ENCODE measurements around the gene FOXJ3. TPM values are rescaled to one million over a fixed set of nuclear protein-coding genes. Genes with fewer than 3 reads are reported as not detected.

FOXJ3 gene
- total and polyA plus RNA-seq, 2 donors from 2014 or later: 11.8 to 45.5 TPM

GRCh38 chr1:42325014-42325402 lies 10.0 kb downstream of the FOXJ3 start:
- no peak for TF ChIP-seq CTCF (IDR thresholded peaks at IDR 0.05; ENCODE audit: borderline replicate concordance, extremely low read depth, insufficient read depth)
- DNase-seq: no peak
- FAIRE-seq: no peak
- no peaks in the 10 kb centered on the region for H3K27me3 ChIP-seq (ENCODE audit: control insufficient read depth, insufficient read depth, low read length)
- no peaks in the 10 kb centered on the region for H3K9me3 ChIP-seq (ENCODE audit: control insufficient read depth in 2 of 3, insufficient read depth in 1 of 3, low read length in 3 of 3)
- no peak overlapping the region for H3K27ac ChIP-seq (ENCODE audit: low read depth in 2 of 2, low read length in 2 of 2)
- no peak overlapping the region for H3K9ac ChIP-seq (ENCODE audit: low read length in 3 of 3)
- intact Hi-C loops (cut with DNase I): no loop called here
- H3K36me3 ChIP-seq (ENCODE audit: control insufficient read depth in 2 of 3, insufficient read depth in 3 of 3, low read length in 3 of 3): no peaks in the 10 kb centered on the region
- no peak overlapping the region for H3K4me3 ChIP-seq (ENCODE audit: low read length in 3 of 3)
- H3K4me1 ChIP-seq (ENCODE audit: control insufficient read depth in 2 of 3, insufficient read depth in 2 of 3, low read depth in 1 of 3, low read length in 3 of 3): peaks cover 0 to 2% (median 0%) of the 10 kb centered on the region in 3 donors

- intact Hi-C loops (cut with DNase I): no loop called here
- H3K27me3 ChIP-seq (ENCODE audit: control insufficient read depth, insufficient read depth, low read length): no peaks in the 10 kb centered on the region
- FAIRE-seq: no peak
- no peak overlapping the region for H3K27ac ChIP-seq (ENCODE audit: low read depth in 2 of 2, low read length in 2 of 2)
- H3K4me3 ChIP-seq (ENCODE audit: low read length in 3 of 3): no peak overlapping the region
- H3K36me3 ChIP-seq (ENCODE audit: control insufficient read depth in 2 of 3, insufficient read depth in 3 of 3, low read length in 3 of 3): no peaks in the 10 kb centered on the region
- DNase-seq: no peak
- no peak overlapping the region for H3K9ac ChIP-seq (ENCODE audit: low read length in 3 of 3)
- TF ChIP-seq CTCF (IDR thresholded peaks at IDR 0.05; ENCODE audit: borderline replicate concordance, extremely low read depth, insufficient read depth): no peak
- H3K9me3 ChIP-seq (ENCODE audit: control insufficient read depth in 2 of 3, insufficient read depth in 1 of 3, low read length in 3 of 3): no peaks in the 10 kb centered on the region
- peaks cover 0 to 3% (median 0%) of the 10 kb centered on the region in 3 donors for H3K4me1 ChIP-seq (ENCODE audit: control insufficient read depth in 2 of 3, insufficient read depth in 2 of 3, low read depth in 1 of 3, low read length in 3 of 3)
Observed at GRCh38 chr1:42324398-42325013, 10.5 kb downstream of the FOXJ3 start.

- no peak for FAIRE-seq
- no peaks in the 10 kb centered on the region for H3K9me3 ChIP-seq (ENCODE audit: control insufficient read depth in 2 of 3, insufficient read depth in 1 of 3, low read length in 3 of 3)
- TF ChIP-seq CTCF (IDR thresholded peaks at IDR 0.05; ENCODE audit: borderline replicate concordance, extremely low read depth, insufficient read depth): no peak
- H3K9ac ChIP-seq (ENCODE audit: low read length in 3 of 3): no peak overlapping the region
- no peak overlapping the region for H3K27ac ChIP-seq (ENCODE audit: low read depth in 2 of 2, low read length in 2 of 2)
- intact Hi-C loops (cut with DNase I): no loop called here
- H3K27me3 ChIP-seq (ENCODE audit: control insufficient read depth, insufficient read depth, low read length): no peaks in the 10 kb centered on the region
- H3K4me1 ChIP-seq (ENCODE audit: control insufficient read depth in 2 of 3, insufficient read depth in 2 of 3, low read depth in 1 of 3, low read length in 3 of 3): peaks cover 0 to 3% (median 0%) of the 10 kb centered on the region in 3 donors
- no peak overlapping the region for H3K4me3 ChIP-seq (ENCODE audit: low read length in 3 of 3)
- DNase-seq: no peak
- no peaks in the 10 kb centered on the region for H3K36me3 ChIP-seq (ENCODE audit: control insufficient read depth in 2 of 3, insufficient read depth in 3 of 3, low read length in 3 of 3)
Observed at GRCh38 chr1:42323551-42323950, 11.5 kb downstream of the FOXJ3 start.

GRCh38 chr1:42322577-42322976 lies 12.5 kb downstream of the FOXJ3 start:
- no peak overlapping the region for H3K27ac ChIP-seq (ENCODE audit: low read depth in 2 of 2, low read length in 2 of 2)
- H3K9ac ChIP-seq (ENCODE audit: low read length in 3 of 3): no peak overlapping the region
- no peak for FAIRE-seq
- H3K36me3 ChIP-seq (ENCODE audit: control insufficient read depth in 2 of 3, insufficient read depth in 3 of 3, low read length in 3 of 3): no peaks in the 10 kb centered on the region
- H3K27me3 ChIP-seq (ENCODE audit: control insufficient read depth, insufficient read depth, low read length): no peaks in the 10 kb centered on the region
- H3K4me3 ChIP-seq (ENCODE audit: low read length in 3 of 3): no peak overlapping the region
- H3K9me3 ChIP-seq (ENCODE audit: control insufficient read depth in 2 of 3, insufficient read depth in 1 of 3, low read length in 3 of 3): no peaks in the 10 kb centered on the region
- intact Hi-C loops (cut with DNase I): no loop called here
- DNase-seq: no peak
- peaks cover 0 to 3% (median 0%) of the 10 kb centered on the region in 3 donors for H3K4me1 ChIP-seq (ENCODE audit: control insufficient read depth in 2 of 3, insufficient read depth in 2 of 3, low read depth in 1 of 3, low read length in 3 of 3)
- no peak for TF ChIP-seq CTCF (IDR thresholded peaks at IDR 0.05; ENCODE audit: borderline replicate concordance, extremely low read depth, insufficient read depth)
